Stimulated activated CD4-positive, alpha-beta T cell treated with anti-CD3 and anti-CD28 coated beads, Interleukin-2, amount 100 ng/mL, for 4 hours (primary cell): ENCODE data around the gene SLC12A3.

Experiments
- DNase-seq: peaks from one replicate; pipeline ENCODE4 v3.0.0-alpha.2; 2020; ENCODE audit warnings: low read depth

Gene SLC12A3

GRCh38 chr16:56864960-56865359 is at the start of gene SLC12A3:
SLC12A3 (plus strand) TSS chr16:56865207; CDS start chr16:56865236, 29 bp downstream.
- no peak for DNase-seq

GRCh38 chr16:56815721-56816120 is 49.3 kb upstream of the SLC12A3 start:
- no peak for DNase-seq

GRCh38 chr16:56817056-56817455 is 48.0 kb upstream of the SLC12A3 start:
- DNase-seq: no peak

- no peak for DNase-seq
These were observed 47.1 kb upstream of the SLC12A3 start for GRCh38 chr16:56817938-56818337.

GRCh38 chr16:56823081-56823733 is 41.8 kb upstream of the SLC12A3 start:
- no peak for DNase-seq

- DNase-seq: no peak
These were observed 40.7 kb upstream of the SLC12A3 start for GRCh38 chr16:56824331-56824730.

- no peak for DNase-seq
These were observed 40.2 kb upstream of the SLC12A3 start for GRCh38 chr16:56824804-56825203.

- DNase-seq: no peak
These were observed 39.2 kb upstream of the SLC12A3 start for GRCh38 chr16:56825826-56826225.

GRCh38 chr16:56828647-56829046 is 36.4 kb upstream of the SLC12A3 start:
- DNase-seq: no peak

GRCh38 chr16:56830669-56831068 is 34.3 kb upstream of the SLC12A3 start:
- DNase-seq: no peak

GRCh38 chr16:56832768-56833167 is 32.2 kb upstream of the SLC12A3 start:
- no peak for DNase-seq

GRCh38 chr16:56833243-56833970 is 31.6 kb upstream of the SLC12A3 start:
- DNase-seq: no peak

- DNase-seq: no peak
These were observed 29.7 kb upstream of the SLC12A3 start for GRCh38 chr16:56835320-56835719.

- no peak for DNase-seq
These were observed 28.4 kb upstream of the SLC12A3 start for GRCh38 chr16:56836410-56837230.

- DNase-seq: no peak
These were observed 26.2 kb upstream of the SLC12A3 start for GRCh38 chr16:56838622-56839337.

- DNase-seq: no peak
These were observed 23.8 kb upstream of the SLC12A3 start for GRCh38 chr16:56841233-56841632.

GRCh38 chr16:56841659-56842058 is 23.3 kb upstream of the SLC12A3 start:
- DNase-seq: no peak

- no peak for DNase-seq
These were observed 22.9 kb upstream of the SLC12A3 start for GRCh38 chr16:56842133-56842532.

- DNase-seq: no peak
These were observed 21.0 kb upstream of the SLC12A3 start for GRCh38 chr16:56844056-56844455.

GRCh38 chr16:56847173-56847910 is 17.7 kb upstream of the SLC12A3 start:
- DNase-seq: no peak
